Measurements from ENCODE around the gene MAP3K7CL.

The MAP3K7CL gene

DNA sequence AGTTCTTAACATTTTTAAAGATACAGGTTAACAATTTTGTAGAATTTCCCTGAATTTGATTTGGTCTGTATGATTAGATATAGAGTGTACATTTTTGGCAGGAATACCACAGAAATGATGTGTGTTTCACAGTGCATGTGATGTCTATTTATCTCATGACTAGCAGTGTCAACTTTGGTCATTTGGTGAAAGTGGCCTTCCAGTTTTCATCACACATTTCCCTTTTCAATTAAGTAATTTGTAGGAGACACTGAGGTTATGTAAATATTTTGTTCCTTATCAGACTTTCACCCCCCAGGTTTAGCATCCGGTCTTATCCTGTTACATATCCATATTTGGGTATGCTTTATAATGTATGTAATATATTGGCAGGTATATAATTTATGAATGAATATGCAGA lies 41.8 kb downstream of the MAP3K7CL start:
- no peak for DNase-seq

DNA sequence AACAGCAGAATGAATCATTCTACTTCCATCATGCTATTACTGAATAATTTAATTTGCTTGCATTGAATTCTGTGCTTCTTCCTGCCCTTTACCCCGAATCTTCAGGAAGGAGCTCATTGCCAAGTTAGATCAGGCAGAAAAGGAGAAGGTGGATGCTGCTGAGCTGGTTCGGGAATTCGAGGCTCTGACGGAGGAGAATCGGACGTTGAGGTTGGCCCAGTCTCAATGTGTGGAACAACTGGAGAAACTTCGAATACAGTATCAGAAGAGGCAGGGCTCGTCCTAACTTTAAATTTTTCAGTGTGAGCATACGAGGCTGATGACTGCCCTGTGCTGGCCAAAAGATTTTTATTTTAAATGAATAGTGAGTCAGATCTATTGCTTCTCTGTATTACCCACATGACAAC lies 44.2 kb downstream of the MAP3K7CL start:
- no peak for DNase-seq

GRCh38 chr21:29175408-29176134 lies 45.1 kb downstream of the MAP3K7CL start:
- DNase-seq: no peak

GRCh38 chr21:29176471-29177120 lies 46.2 kb downstream of the MAP3K7CL start:
- DNase-seq: no peak

DNA sequence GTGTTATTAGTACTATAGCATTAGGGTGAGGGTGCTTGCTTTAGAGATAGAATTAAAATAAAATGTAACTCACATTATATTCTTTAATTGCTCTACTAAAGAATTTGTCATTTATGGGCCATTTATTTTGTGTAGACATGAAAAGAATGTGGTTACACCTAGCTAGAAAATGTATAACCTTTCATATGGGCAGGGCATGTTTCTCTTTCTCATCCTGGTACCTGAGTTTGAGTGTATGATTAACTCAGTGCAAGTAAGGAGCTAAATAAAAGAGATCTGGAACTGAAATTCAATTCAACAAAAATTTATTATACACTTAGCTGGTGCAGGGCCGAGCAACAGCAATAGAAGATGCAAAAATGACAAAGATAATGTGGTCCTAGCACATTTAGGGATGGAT lies 47.4 kb downstream of the MAP3K7CL start:
- DNase-seq: peak; percentile 8

GRCh38 chr21:29178926-29179325 lies 48.5 kb downstream of the MAP3K7CL start:
- DNase-seq: no peak

DNA sequence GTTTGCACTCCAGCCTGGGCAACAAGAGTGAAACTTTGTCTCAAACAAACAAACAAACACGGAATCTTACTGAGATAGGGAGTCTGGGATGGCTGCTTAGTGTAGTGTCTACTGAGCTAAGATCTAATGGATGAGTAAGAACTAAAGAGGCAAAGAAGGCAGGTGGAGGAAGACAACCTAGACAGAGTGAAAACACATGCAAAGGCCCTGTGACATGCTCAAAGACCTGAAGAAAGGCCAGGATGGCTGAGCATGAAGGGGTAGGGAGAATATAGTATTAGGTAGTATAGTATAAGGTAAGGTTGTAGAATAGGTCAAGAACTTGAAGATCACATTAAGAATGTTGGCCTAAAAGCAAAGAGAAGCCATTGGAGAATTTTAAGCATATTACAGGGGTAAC lies 49.1 kb downstream of the MAP3K7CL start:
- DNase-seq: no peak

DNA sequence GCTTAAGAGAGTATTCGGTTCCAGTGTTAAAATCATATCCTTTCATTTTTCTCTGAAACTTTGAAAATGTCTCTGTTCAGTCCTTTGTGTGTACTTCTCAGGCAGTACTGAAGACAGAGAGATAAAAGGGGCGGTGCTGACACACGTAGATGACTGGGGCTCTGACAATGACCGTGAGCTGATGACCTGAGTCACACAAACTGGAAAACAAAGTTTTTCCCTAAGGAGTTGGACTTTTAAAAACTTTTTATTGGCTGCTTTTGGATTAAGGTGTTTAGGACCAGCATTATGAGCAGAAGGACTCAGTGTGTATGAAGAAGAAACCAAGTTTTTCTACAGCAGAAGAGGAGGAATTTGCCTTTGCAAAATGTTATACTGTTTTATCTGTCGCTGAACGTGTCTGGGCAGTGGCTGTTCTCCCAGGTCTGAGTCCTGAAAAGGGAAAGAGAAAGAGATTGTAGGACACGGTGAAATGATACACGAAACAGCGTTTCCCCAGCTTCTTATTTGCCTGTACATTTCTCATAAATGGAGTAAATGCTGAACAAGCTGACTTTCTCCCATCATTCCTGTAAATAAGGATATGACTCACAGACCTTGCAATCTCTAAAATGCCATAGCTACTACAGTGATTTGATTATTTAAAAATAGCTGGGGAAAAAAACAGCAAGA lies 51.5 kb downstream of the MAP3K7CL start:
- DNase-seq: peak; percentile 77

- no peak for DNase-seq
These were observed 52.2 kb downstream of the MAP3K7CL start for GRCh38 chr21:29182691-29183092.

GRCh38 chr21:29184037-29184436 lies 53.6 kb downstream of the MAP3K7CL start:
- DNase-seq: no peak

- DNase-seq: no peak
These were observed 54.7 kb downstream of the MAP3K7CL start for GRCh38 chr21:29185172-29185571.

GRCh38 chr21:29185633-29186032 lies 55.2 kb downstream of the MAP3K7CL start:
- no peak for DNase-seq

- DNase-seq: no peak
These were observed 55.8 kb downstream of the MAP3K7CL start for GRCh38 chr21:29186246-29186645.

DNA sequence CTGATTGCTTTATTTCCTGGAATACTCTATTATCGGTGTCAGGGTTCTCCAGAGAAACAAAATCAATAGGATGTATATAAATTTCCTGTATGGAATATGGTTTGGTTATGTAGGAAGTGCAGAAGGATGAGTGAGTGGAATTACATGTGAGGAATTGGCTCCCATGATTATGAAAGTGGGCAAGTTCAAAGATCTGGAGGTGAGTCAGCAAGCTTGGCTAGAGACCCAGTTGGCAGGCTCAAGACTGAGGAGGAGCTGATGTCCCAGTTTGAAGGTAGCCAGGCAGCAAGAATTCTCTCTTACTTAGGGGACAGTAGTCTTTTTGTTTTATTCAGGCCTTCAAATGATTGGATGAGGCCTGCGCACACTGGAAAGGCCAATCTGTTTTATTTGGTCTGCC lies 57.5 kb downstream of the MAP3K7CL start:
- DNase-seq: peak; percentile 23

DNA sequence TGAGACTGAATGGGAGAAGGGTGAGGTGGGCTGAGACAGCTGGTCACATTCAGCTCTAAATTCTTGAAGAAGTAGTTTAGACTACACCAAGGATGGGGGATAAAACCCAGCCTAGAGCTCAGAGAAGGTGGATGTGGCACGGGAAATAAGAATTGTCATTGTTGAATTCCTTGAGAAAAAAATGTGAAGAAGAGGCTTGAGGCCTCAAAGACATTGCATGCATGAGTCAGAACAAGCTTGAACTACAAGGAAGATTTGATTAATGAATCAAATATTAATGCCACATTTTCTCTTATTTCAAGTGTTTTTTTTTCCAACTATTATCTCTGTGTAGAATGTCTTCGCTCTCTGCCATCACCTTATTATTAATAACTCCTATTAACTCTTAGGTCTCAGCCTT lies 58.9 kb downstream of the MAP3K7CL start:
- DNase-seq: no peak

- DNase-seq: no peak
These were observed 60.5 kb downstream of the MAP3K7CL start for GRCh38 chr21:29190923-29191331.

DNA sequence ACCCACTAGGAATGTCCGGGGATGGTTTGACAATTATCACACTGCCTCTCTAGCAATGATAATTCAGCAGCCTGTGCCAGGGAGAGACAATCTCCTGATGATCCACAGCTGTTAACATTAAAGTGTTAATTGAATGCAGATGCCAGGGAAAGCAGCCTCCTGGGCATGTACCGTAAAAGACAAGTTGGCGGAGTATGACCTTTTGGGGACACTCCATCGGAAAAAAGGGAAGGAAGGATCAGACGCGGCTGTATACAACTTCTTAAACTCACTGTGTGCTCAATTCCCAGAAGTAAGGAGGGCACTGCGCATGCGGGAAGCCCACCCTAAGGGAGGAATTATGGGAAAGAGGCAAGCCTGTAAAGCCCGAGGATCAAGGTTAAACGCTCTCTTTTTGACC lies 62.6 kb downstream of the MAP3K7CL start:
- no peak for DNase-seq

GRCh38 chr21:29193901-29194300 lies 63.5 kb downstream of the MAP3K7CL start:
- DNase-seq: no peak

DNA sequence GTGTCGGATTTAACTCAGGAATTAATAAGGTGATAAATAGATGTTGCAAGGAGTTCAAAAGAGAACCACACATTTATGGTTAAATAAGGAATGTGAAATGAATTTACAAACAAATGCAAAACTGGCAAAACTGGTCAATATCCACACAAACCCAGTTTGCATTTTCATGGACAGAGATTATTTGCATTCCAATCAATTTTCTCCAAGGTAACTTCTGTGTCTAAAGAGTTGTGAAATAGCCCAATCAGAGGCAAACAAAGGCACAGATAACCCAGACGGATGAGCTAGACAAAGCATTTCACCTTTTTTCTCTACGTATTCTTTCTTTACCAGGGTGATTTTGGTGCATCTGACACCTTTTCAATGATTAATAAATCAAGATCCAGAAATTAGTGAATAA lies 63.9 kb downstream of the MAP3K7CL start:
- no peak for DNase-seq

GRCh38 chr21:29194847-29195246 lies 64.4 kb downstream of the MAP3K7CL start:
- DNase-seq: no peak

DNA sequence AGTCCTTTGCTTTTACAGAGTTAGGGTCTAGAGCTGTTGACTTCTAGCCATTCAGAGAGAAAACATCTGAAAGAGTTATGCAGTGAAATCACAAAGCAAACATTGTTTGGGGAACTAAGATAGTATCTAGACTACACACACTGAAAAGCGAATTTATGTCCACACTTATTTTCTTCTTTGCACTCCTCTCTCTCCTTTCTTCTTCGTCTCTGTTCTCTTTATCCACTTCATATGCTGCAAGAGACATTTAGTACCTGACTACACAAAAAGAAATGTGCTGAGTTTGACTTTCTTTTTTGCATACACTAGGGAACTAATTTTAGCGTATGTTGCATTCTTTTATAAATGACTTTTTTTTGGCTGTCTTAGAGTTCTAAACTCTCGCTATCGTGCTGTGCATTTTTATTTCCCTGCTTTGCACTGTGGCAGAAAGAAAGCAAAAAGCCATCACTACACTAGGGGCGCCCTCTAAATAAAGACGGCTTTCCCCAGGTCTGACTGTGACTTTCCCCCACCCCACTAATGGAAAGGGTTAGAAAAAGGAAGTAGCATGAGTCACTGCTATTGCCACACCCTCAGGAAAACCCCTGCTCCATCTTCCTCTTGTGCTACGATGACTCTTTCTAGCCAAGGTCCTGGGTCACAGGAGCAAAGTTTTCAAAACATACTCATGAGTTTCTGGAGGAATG lies 65.7 kb downstream of the MAP3K7CL start:
- DNase-seq: peak; percentile 84

GRCh38 chr21:29196670-29197191 lies 66.3 kb downstream of the MAP3K7CL start:
- DNase-seq: no peak

GRCh38 chr21:29201186-29201585 lies 70.7 kb downstream of the MAP3K7CL start:
- DNase-seq: no peak

Measured in kidney glomerular epithelial cell (primary cell).